Measurements from ENCODE around the gene ST3GAL6. TPM values are rescaled to one million over a fixed set of nuclear protein-coding genes. Genes with fewer than 3 reads are reported as not detected.

Gene ST3GAL6
- total RNA-seq, 6 experiments from 2014 or later = 17.8 to 69.6 (median 31.5) TPM

DNA sequence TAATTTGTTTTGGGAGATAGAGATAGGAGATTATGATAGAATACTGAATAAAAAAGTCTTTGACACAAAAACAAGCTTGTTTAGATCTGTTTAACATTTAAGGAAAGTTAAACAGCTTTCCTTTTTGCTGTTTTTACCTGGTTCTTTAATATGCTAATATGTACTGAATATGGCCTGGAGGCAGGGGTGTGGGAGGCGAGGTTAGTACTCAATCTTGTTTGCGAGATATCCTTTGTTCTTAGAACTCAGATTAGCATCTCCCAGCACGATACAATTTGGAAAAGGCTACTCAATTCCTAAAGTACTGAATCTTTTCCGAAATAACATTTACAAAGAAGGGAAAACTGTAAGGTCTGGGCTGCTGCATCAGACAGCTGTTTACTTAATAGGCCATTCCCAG is 40.8 kb upstream of the ST3GAL6 start:
- Histone ChIP-seq H3K36me3 (no peaks in the 10 kb centered on the region), H3K4me3 (no peak overlapping the region), H3K4me1 (no peaks in the 10 kb centered on the region), H3K9me3 (no peaks in the 10 kb centered on the region), H3K27me3 (no peaks in the 10 kb centered on the region), H3K27ac (no peak overlapping the region)
- DNase-seq = no peak
- TF ChIP-seq POLR2A (IDR thresholded peaks at IDR 0.05) = no peak
- TF ChIP-seq CTCF (IDR thresholded peaks at IDR 0.05) = no peak
- ATAC-seq = no peak
- intact Hi-C loops (cut with DNase I) = no loop called here
- 93% methylated on average over 4 of the region's 4 CpGs for WGBS (ENCODE audit: insufficient coverage, low coverage, low lambda C conversion rate, missing lambda C conversion rate)

DNA sequence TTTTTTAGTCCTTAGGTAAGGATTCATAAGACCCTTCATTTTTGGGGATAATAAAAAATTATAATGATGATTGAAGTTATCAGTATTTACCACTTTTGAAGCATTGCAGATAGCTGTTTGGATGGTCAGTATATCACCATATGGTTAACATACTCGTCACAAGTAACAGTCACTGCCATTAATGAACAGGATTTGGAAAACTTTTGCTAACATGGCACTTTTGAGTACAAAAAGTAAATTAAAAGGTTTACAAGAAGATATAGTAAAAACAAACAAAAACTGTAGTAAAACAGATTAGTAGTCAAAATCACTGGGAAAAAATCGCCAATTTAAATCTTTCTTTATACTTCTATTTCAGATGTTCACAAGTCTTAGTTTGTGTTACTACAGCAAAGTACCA is 37.8 kb upstream of the ST3GAL6 start:
- no peak overlapping the region for H3K4me3 ChIP-seq
- TF ChIP-seq POLR2A (IDR thresholded peaks at IDR 0.05) (no peak), CTCF (IDR thresholded peaks at IDR 0.05) (no peak)
- WGBS (ENCODE audit: insufficient coverage, low coverage, low lambda C conversion rate, missing lambda C conversion rate) = 83% methylated on average over 2 of the region's 2 CpGs
- no peak for DNase-seq
- no peak for ATAC-seq
- no peaks in the 10 kb centered on the region for H3K9me3 ChIP-seq
- H3K4me1 ChIP-seq = no peaks in the 10 kb centered on the region
- intact Hi-C loops (cut with DNase I) = no loop called here
- no peaks in the 10 kb centered on the region for H3K36me3 ChIP-seq
- H3K27ac ChIP-seq = no peak overlapping the region
- H3K27me3 ChIP-seq = no peaks in the 10 kb centered on the region

- H3K4me3 ChIP-seq = no peak overlapping the region
- DNase-seq (no peak), ATAC-seq (no peak)
- no peak overlapping the region for H3K27ac ChIP-seq
- no peaks in the 10 kb centered on the region for H3K36me3 ChIP-seq
- intact Hi-C loops (cut with DNase I) = no loop called here
- no peaks in the 10 kb centered on the region for H3K4me1 ChIP-seq
- WGBS (ENCODE audit: insufficient coverage, low coverage, low lambda C conversion rate, missing lambda C conversion rate) = 82% methylated on average over 1 of the region's 1 CpG
- TF ChIP-seq CTCF (IDR thresholded peaks at IDR 0.05) (no peak), POLR2A (IDR thresholded peaks at IDR 0.05) (no peak)
- no peaks in the 10 kb centered on the region for H3K27me3 ChIP-seq
- H3K9me3 ChIP-seq = no peaks in the 10 kb centered on the region
These were observed 37.1 kb upstream of the ST3GAL6 start for GRCh38 chr3:98726084-98726483.

- DNase-seq (no peak), ATAC-seq (no peak)
- intact Hi-C loops (cut with DNase I) = no loop called here
- no peak overlapping the region for H3K4me3 ChIP-seq
- 68% methylated on average over 3 of the region's 3 CpGs for WGBS (ENCODE audit: insufficient coverage, low coverage, low lambda C conversion rate, missing lambda C conversion rate)
- H3K4me1 ChIP-seq = peaks cover 0 to 3% (median 0%) of the 10 kb centered on the region in 4 donors
- TF ChIP-seq CTCF (IDR thresholded peaks at IDR 0.05) = no peak
- no peak for TF ChIP-seq POLR2A (IDR thresholded peaks at IDR 0.05)
- H3K36me3 ChIP-seq = no peaks in the 10 kb centered on the region
- no peaks in the 10 kb centered on the region for H3K9me3 ChIP-seq
- no peak overlapping the region for H3K27ac ChIP-seq
- H3K27me3 ChIP-seq = no peaks in the 10 kb centered on the region
These were observed 35.5 kb upstream of the ST3GAL6 start for GRCh38 chr3:98727638-98728037.

DNA sequence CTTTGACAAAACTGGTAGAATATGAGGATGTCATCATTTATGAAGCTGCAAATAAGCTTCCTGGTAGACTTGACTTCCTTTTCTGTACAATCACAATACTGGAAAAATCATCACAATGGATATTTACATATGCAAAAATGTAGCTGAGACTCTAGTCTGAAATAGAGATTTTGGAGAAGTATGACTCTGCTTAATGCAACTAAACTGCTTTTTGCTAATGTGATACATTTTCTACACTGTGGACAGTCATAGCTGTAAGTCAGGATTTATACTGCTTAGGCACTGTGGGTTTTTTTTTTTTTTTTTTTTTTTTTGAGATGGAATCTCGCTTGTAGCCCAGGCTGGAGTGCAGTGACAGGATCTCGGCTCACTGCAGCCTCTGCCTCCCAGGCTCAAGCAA is 34.5 kb upstream of the ST3GAL6 start:
- no peaks in the 10 kb centered on the region for H3K9me3 ChIP-seq
- DNase-seq = no peak
- no peaks in the 10 kb centered on the region for H3K36me3 ChIP-seq
- H3K4me3 ChIP-seq = no peak overlapping the region
- ATAC-seq = no peak
- WGBS (ENCODE audit: insufficient coverage, low coverage, low lambda C conversion rate, missing lambda C conversion rate) = no CpG with 5 or more reads among the region's 2 CpGs
- H3K27me3 ChIP-seq = no peaks in the 10 kb centered on the region
- intact Hi-C loops (cut with DNase I) = no loop called here
- TF ChIP-seq CTCF (IDR thresholded peaks at IDR 0.05) = no peak
- no peak for TF ChIP-seq POLR2A (IDR thresholded peaks at IDR 0.05)
- H3K27ac ChIP-seq = no peak overlapping the region
- H3K4me1 ChIP-seq = peaks cover 0 to 3% (median 0%) of the 10 kb centered on the region in 4 donors
